ELF-1 (cell line): ENCODE measurements around the gene TBC1D10A.

ENCODE experiments used
- DNase-seq: peaks from one replicate; pipeline ENCODE4 v3.0.0-alpha.2; 2016; ENCODE audit warnings: low read depth, low spot score

The TBC1D10A gene

GRCh38 chr22:30267382-30268302 is 59.1 kb downstream of the TBC1D10A start:
- no peak for DNase-seq

- DNase-seq = no peak
Observed at GRCh38 chr22:30266445-30267381, 60.0 kb downstream of the TBC1D10A start, which contains the start of gene OSM. Gene OSM (minus strand): TSS chr22:30266851. CDS start chr22:30266799, 52 bp downstream.

- peak; percentile 24 for DNase-seq
Observed at GRCh38 chr22:30265823-30266444, 60.8 kb downstream of the TBC1D10A start.

- no peak for DNase-seq
Observed at GRCh38 chr22:30265131-30265720, 61.5 kb downstream of the TBC1D10A start.

DNA sequence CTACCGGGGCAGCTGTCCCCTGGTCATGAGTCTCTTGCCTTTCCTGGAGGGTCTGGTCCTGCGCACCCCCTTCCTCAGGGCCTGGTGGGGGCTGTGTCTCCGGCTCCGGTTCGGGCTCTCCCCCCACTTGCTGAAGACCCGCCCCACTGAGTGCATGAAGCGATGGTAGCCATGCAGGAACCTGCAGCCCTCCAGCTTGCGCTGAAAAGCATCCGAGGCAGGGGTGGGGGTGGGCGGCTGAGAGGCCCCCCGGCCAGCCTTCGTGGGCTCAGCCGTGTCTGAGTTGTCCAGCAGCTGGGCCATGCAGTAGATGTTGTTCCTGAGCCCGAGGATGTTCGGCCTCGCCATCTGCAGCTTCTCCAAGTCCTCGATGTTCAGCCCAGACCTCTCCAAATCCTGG is 62.9 kb downstream of the TBC1D10A start:
- no peak for DNase-seq

DNA sequence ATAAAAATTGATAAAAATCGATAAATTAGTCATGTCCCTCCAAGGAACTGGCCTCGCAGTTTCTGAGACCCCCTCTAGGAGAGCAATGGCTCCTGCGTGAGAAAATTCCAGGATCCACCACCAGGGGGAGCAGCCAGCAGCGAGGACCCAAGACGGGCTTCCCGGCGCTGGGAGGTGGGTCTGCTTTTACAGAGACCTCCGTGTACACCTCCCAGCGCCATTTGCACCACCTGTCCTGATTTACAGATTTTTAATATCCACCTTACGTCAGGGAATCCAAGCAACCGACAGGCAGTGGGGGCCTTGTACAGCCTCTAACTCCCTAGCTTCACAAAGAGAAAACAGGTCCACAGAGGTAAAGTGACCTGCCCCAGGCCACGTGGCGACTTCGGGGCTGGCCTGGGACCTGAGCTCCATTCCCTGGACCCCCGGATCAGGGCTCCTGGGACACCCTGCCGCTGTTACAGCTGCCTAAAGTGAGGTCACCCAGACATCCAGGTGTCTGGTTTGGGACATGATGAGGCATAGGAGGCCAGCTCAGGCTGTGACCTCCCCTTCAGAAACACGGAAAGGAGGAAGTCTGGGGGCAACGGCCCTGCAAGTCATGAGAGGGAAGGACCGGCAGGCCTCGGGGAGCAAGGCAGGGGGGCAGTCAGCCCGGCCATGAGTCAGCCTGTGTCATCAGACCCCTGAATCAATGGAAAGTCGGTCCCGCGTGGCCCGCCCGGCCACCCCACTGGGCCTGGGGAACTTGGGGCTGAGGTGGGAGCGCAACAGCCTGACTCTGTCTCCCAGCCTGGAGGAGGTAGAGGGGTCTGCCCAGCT is 63.6 kb downstream of the TBC1D10A start:
- peak; percentile 85 for DNase-seq

DNA sequence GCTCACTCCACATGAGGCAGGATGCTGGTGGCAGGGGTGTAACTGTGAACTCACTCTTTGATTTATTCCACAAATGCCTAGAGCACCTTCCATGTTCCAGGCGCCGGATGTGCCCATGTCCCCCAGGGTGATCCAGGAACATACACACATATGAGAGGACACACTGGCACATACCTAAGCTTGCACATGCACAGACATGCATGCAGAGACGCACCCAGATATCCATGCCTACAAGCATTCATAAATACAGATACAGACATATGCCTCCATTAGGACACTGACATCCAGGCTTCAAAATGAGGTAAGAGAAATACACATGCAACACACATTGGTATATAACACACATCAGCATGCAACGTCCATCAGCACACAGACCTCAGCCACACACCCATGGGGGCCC is 64.6 kb downstream of the TBC1D10A start:
- no peak for DNase-seq

DNA sequence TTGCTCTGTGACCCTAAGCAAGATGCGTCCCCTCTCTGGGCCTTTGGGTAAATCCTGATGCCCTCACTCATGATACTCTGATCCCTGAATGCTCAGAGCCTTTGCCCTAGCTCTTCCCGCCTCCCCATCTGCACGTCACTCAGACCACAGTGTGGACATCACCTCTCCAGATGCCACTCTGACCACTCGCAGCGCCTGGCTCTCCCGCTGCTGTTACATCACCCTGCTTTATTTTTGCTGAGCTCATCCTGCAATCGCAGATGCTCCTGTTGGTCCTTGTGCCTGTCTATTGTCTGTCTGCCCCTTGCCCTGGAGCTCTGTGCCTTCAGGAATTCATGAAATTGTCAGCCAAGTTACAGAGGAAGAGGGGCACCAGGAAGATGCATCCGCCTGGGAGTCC is 65.6 kb downstream of the TBC1D10A start:
- DNase-seq = peak; percentile 35

- DNase-seq = no peak
Observed at GRCh38 chr22:30260682-30261081, 66.1 kb downstream of the TBC1D10A start.

DNA sequence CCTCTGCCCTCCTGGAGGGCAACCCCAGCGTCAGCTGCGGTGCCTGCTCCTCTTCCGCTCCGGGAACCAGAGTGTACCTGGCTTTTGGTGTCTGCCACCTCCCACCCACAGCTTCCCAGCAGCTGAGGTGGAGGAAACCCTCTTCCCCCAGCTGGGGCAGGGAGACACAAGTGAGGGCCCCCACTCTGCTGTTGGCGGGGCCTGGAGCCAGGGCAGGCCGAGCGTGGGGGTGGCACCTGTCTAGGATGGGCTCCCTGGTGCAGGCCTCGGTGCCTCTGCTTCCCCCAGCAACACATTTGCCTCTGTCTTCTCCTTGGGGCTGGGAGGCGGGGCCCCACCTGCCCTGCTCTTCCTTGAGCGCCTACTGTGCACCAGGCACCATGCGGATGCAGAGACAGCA is 66.5 kb downstream of the TBC1D10A start:
- DNase-seq = no peak

DNA sequence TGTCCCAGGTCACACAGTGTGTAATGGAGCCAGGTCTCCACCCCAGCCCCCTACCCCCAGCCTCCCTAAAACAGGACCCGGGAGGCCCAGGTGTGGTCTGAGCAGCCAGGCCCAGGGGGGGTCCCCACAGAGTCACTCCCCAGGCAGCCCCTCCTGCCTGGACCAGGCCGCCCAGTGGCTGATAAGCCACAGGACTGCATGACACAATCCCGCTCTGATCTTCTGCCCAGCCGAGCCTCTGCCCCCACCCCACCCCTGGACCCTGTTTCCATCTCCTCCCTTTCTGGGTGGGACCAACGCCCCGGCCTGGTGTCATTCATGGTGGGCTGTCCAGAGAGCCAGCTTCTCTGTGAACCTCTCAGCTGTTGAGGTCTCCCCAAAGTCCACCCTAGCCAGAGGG is 72.4 kb downstream of the TBC1D10A start:
- no peak for DNase-seq

DNA sequence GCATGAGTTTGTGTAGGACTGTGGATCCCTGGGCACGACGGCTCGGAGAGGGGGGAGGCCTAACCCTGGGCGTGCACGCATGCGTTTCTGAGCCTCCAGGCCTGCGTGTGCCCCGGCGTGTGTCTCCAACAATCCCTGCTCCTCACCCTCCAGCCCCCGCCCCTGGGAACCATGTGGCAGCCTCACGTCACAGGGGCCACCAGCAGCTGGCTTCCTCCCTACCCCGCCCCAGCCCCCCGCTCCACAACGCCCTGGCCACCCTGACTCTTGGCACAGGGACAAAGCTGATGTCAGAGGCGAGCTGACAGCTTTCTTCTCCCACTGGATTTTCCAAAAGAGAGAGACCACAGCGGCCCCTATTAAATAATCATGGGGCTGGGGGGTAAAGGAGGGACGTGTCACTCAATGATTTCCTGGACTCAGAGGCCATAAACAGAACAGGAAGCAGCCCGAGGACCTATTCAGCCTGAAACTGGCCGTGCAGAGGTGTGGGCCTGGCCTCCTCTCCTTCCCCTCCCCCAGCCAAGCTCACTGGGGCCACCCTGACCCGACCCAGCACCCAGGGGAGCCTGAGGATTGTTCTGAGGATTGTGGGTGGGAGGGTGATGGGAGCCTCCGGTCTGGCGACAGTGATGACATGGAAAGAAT is 73.4 kb downstream of the TBC1D10A start:
- DNase-seq = no peak

DNA sequence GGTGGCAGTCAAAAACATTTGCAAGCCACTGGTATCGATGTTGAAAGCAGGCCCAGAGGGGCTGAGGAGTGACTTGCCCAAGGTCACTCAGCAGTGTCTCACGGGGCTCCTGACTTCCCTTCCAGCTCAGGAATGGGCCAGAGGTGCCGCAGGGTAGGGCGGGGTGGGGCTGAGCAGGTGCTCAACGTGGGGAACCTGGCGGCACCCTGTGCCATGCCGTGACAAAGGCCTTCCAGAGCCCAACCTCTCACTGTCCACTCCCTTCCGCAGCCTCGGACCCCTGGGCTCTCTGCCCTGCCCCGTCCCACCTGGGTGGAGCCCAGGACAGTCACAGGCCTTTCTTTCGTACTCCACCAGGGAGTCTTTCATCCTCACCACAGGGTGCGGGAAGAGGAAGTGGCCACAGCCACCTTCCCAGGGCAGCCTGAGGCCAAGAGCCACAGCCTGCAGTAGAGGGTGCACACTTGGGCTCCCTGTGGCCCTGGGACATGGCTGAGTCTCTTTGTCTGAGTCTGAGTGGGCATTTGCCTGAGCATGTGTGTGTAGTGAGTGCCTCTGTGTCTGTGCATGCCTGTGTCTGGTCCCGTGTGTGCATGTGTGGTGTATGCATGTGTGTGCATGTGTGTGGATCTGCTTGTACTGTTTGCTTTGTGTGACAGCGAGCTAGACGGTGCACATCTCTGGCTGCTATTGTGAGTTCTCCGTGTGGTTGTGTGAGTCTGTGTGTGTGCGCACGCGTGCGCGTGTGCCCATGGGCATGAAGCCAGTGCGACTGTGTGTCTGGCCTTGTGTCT is 74.1 kb downstream of the TBC1D10A start:
- DNase-seq = peak; percentile 36

DNA sequence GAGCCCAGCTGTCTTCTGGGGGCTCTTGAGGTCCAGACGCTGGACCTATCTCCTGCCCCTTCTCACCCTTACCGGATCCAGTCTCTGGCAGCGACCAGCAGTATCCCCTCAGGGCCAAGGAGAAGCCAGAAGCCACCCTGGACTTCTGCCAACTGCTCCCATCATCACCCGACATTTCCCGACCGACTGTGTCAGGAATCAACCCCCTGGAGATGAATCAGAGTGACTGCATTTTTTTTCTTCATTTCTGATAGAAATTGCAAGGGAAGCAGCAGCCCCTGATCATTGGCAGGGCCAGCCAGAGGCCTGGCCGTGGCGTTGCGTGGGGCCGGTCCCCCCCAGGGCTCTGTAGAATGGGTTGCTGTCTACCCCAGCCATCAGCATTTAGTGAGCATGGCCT is 75.0 kb downstream of the TBC1D10A start:
- no peak for DNase-seq

DNA sequence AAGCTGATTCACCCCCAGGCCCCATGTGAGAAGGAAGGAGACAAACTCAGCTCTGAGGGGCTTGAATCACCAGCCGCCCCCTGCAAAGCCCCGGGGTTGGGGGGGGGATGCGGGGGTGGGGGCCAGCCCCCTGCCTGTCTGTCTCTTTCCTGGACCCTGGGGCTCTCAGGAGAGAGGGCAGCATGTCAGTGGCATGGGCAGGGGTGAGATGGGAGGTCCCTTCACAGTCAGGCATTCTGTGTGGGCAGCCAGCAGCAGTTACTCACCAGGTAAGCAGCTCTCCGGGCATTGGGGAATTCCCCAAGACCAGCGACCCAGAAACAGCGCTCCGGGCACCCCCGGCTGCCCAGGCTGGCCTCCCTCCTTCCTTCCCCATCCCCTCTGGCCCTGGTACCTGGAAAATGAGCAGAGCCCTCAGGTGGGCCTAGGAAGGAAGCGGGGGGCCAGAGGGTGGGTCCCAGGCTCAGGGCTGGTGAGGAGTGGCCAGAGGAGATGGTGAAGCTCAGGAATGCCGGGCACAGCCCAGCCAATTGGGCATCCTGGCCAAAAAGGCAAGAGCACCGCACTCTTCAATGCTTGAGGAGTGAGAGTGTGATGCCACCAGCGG is 76.0 kb downstream of the TBC1D10A start:
- no peak for DNase-seq

DNA sequence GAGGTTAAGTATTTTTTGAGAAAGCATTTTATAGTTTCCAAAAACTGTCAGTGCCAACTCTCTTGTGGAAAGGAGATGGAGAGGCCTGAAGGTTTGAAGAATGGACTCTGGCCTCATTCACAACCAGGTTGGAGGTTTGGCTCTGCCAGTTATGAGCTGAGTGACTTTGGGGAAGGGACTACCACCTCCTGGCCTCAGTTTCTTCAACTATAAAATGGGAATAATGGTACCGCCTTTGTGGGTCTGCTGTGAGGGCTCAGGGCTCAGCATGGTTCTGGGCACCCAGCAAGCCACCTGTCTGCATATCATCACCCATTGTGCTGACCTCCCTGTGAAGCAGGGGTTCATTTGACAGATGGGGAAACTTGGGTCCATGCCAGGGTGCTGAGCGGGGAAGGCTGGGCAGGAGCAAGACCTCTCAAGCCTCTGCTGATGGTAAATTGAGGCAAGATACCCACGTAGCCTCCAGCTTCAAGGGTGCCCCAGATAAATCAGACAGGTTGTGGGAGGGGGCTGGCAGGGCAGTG is 76.6 kb downstream of the TBC1D10A start:
- no peak for DNase-seq

DNA sequence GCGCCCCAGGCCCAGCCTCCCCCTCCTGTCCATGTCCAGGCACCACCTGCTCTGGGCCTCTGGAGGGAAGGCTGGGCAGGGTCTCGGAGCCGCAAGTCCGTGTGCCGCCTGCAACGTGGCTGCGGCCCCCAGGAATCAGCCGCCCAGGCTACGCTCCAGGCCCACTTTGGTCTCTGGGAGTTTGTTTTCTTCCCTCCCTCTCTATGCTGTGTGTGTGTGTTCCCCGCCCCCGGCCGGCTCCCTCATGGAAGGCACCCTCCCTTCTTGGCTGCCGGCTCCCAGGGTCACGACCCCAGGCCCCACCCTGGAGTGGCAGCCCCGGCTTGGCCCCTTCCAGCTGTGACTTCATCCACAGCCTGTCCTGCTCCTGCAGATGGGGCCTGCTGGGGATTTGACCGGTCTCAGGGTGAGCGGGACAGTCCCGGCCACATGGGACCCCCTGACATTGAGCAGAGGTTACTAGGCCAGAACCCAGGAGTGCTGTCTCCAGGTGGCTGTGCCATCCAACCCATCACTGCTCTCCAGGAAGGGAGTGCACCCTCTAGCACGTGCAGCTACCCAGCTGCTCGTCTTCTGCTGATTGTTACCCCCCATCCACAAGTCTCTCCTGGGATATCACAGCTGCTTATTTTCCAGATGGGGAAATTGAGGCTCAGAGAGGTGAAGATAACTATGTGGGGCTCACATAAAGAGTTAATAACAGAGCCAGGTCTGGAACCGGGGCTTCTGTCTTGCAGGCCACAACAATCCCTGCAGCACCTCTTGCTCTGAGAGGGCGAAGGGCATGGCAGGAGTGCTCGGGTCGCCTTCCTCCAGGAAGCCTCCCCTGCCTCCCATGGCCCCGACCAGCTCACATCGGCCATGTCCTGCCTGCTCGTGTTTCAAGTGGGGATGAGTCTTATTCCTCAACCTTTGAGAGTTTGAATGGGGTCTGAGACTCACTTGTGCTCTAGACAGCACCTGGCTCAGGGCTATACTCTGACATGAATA is 77.4 kb downstream of the TBC1D10A start:
- DNase-seq = no peak
